NCI-H1417 (cell line): ENCODE results near the gene SDS.

ENCODE experiments used
- DNase-seq, 3 experiments: peaks; one replicate each; lab custom pipeline; 2025; lab: John Stamatoyannopoulos, UW

The SDS gene

DNA sequence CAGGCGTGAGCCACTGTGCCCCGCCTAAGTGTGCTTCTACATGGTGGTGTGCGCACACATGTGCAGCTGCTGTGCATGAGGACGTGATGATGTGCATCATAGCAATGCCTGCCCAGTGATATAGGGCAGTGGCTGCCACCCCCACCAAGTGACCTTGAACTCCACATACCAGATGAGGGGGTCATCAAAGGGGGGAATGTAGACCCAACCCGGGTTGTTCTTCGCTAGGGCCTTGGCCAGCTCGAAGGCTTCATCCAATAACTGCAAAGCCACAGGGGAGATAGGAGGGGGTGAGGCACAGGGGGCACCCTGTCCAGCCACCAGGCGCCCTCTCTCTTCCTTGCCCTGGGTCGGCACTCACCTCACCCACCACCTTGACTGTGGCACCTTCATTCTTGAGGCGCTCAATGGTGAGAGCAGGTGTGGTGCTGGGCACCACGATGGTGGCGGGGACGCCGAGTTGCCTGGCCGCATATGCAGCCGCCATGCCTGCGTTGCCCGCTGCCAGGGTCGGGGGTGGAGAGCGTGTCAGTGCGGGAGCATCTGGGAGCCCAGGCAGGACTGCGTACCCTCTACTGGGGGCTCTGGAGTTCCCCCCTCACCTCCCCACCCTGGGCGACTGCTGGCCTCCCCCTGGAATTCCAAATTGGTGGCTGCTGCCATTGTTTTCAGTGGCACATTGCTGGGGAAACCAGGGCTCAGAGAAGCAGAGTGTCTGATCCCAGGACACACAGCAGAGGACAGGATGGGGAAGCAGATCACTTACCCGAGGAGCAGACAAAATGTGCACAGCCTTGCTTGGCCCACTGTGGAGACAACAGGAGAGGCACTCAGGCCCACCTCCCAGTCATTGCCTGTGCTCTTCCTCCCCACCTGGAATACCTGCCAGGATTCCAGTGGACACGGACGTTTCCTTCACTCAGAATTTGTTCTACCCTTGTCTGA lies 5.1 kb downstream of the SDS start:
- DNase-seq = no peak

DNA sequence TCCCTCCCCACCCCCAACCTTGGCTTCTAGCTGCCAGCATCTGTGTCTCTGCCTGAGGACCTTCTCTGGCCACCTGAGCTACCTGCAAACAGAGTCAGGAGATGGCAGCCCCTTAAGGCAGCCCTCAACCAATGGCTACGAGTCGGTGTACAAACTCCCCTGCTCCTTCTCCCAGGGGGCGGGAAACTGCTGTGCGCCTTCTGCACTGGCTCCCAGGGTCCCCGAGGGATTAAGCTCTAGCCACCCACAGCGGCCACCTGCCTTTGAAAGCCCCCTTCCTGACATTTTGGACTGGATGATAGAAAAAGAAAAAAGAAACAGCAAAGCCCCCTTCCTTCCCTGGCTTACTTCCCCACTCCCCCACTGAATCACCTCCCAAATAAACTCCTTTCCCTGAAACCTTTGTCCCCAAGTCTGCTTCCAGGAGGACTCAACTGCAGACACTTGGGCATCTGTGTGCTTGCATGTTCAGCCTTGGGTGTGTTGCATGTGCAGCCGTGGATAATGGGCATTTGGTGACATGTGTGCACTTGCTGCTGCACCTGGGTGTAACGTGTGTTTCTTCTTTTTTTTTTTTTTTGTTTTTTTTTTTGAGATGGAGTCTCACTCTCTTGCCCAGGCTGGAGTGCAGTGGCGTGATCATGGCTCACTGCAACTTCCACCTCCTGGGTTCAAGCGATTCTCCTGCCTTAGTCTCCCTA lies 6.0 kb downstream of the SDS start:
- DNase-seq = peak in 1 of 3 experiments; percentile 47

DNA sequence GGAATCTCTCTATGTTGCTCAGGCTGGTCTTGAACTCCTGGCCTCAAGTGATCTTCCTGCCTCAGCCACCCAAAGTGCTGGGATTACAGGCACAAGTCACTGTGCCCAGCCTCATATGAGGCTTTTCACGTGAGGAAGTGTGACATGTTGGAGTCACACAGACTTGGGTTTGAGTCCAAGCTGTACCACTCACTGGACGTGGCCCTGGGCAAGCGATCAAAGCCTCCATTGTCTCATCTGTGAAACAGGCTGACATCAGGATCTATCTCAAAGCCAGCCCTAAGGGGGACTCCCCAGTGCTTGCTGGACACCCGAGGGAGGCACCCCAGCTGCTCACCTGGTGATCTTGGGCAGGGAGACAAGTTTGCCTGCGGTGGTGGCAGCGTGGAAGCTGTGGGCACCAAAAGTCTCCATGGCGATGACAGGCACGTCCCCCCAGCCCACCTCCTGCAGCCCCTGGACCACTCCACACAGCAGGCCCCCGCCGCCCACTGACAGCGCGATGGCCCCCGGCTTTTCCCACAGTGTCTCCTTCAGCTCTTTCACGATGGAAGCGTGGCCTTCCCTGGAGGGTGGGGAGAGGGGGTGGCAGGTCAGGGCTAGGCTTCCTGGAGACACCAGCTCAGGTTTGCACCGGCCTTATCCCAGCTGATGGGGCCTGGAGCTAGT lies 6.7 kb downstream of the SDS start:
- DNase-seq = peak in 2 of 3 experiments; percentile 30 to 47

- DNase-seq = no peak
These were observed 7.5 kb downstream of the SDS start for GRCh38 chr12:113396200-113396599.

GRCh38 chr12:113395119-113395518 lies 8.6 kb downstream of the SDS start:
- no peak for DNase-seq

GRCh38 chr12:113393749-113394148 lies 9.9 kb downstream of the SDS start:
- no peak for DNase-seq

DNA sequence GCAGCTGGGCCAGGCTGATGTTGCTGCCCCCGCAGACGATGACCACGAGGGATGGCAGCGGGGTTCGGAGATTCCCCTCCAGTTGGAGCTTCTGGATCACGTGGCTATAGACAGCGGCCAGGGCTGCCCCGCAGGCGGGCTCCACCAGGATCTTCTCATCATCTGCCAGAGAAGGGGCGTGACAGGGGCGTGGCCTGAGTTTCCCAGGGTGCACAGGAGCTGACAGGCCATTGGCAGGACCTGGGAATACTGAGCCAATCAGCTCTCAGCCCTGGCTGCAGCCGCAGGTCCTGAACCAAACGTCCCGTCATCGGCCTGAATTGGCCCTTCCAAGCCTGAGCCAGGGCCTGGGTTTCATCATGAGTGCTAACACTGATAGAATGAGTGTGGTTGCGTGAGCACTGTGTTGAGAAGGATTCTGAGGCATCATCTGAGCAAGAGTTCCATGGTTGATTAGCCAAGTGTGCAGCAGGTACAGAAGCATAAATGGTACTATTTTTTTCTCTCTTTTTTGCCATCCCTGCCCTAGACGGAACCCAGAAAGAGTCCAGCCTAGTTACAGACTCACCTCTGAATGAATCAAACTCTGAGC lies 10.6 kb downstream of the SDS start:
- DNase-seq = no peak

GRCh38 chr12:113392520-113392919 lies 11.2 kb downstream of the SDS start:
- no peak for DNase-seq

DNA sequence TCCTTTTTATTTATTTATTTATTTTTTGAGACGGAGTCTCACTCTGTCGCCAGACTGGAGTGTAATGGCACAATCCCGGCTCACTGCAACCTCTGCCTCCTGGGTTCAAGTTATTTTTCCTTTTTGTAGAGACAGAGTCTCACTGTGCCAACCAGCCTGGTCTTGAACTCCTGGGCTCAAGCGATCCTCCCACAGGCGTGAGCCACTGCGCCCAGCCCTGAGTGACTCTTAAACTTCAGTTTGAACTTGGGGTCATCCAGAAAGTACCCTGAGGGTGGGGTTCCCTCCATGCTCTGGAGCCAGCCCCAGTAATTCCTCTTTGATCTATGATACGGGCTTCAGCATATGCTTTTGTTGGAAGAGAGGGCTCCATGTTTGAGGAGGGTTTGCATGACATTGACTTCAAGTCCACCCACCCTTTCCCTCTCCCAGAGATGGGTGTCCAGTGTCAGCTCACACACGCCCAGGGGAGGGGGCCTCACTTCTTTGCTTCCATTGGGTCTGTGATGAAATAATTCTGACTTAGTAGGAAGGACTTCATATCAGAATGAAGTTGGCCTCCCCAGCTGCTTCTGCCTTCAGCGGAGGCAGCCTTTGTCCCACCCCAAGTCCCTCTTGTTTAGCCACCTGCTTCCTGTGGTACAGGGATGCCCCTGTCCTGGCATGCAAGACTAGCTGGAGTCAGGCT lies 11.9 kb downstream of the SDS start:
- DNase-seq = no peak

DNA sequence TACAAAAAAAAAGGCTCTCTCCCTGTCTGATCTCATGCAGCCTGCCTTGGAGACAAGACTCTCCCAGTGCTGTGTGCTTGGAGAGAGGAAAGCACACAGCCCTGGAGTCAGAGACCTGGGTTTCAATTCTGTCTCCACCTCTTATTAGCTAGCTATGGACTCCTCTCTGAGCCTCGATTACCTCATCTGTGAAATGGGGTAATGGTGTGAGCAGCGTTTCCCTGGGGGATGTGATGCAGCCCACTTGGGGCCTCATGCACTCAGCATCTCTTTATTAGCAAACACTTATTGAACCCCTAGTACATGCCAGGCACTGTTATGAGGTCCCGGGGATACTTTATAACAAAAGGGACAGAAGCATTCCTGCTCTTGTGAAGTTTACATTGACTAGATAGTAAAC lies 12.5 kb downstream of the SDS start:
- DNase-seq = no peak

DNA sequence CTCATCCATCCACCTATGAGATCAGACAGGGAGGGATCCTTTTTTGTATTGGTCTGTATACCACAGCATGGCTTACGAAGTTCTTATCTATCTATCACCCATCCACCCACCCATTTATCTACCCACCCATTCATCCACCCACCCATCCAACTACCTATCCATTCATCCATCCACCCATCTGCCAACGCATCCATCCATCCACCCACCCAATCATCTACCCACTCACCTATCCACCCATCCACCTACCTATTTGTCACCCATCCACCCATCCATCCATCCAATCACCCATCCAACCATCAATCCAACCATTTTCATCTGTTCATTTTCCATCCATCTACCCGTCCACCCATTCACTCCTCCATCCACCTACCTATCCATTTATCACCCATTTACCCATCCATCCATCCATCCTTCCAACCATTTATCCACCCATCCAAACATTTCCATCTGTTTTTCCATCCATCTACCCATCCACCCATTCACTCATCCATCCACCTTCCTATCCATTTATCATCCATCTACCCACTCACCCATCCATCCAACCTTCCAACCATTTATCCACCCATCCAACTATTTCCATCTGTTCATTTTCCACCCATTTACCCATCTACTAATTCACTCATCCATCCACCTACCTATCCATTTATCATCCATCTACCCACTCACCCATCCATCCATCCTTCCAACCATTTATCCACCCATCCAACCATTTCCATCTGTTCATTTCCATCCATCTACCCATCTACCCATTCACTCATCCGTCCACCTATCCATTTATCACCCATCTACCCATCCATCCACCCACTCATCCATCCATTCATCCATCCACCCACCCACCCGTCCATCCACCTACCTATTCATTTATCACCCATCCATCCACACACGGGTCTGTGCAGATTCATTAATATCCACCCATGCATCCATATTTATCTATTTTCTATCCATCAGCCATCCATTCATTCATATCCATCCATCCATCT lies 13.3 kb downstream of the SDS start:
- no peak for DNase-seq

- no peak for DNase-seq
These were observed 15.3 kb downstream of the SDS start for GRCh38 chr12:113388351-113388750.

DNA sequence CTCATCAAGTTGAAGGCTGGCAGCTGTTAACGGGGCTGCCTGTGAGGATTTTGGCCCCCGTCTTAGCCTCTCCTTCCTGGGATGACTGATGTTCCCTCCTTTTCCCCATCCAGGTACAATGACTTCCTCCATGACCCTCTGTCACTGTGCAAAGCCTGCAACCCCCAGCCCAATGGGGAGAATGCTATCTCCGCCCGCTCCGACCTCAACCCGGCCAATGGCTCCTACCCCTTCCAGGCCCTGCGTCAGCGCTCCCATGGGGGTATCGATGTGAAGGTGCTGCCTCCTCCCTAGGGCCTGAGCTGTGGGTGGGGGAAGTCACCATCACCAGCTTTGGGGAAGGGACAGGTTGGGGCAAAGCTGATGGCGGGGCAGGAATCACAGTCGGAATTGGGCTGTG lies 16.1 kb downstream of the SDS start:
- DNase-seq = no peak

- no peak for DNase-seq
These were observed 16.7 kb downstream of the SDS start for GRCh38 chr12:113386866-113387566.

GRCh38 chr12:113385282-113385882 lies 18.3 kb downstream of the SDS start:
- no peak for DNase-seq

GRCh38 chr12:113384778-113385177 lies 18.9 kb downstream of the SDS start:
- DNase-seq = no peak

DNA sequence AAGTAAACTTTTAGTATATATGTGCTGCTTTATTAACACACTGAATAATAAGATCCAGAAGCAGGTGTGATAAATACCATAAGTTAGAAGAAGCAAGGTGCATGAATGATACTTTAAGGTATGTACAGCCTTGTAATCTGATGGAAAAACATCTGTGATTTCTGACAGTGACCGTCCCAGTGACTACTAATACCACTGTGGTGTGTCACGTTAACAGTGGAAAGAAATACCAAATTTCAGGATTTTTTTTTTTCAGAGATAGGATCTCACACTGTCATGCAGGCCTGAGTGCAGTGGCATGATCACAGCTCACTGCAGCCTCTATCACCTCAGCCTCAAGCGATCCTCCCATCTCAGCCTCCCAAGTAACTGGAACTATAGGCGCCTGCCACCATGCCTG lies 21.5 kb downstream of the SDS start:
- DNase-seq = no peak

DNA sequence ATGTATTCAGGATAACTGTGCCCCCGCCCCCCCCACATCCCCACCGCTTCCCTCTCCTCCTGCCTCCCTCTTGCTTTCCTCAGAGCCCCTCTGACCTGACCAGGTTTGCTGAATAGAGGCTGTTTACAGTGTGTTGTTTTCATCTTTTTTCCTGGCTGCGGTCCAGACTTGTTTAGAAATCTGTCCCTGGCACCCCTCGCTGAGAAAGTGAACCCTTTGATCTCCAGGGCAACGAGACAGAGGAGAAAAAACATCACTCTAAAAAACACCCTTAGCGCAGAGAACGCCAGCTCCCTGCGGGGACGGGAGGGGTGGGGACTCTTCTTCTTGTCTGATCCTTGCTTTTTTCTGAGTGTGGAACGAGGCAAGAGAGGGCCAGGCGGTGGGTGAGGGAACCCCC lies 22.5 kb downstream of the SDS start:
- peak in 2 of 3 experiments; percentile 48 to 83 for DNase-seq

DNA sequence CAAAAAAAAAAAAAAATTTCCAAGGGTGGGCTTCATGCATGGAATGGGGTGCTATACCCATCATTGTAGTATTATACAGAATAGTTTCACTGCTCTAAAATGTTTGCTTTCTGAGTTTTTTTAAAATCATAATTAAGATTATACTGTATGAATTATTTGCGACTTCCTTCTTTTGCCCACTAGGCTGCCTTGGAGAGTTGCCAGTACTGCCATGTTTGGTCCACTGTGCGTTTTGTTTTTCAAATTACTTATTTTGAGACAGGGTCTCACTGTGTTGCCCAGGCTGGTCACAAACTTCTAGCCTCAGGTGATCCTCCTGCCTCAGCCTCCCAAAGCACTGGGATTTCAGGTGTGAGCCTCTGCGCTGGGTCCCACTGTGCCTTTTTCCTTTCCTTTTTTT lies 25.4 kb downstream of the SDS start:
- no peak for DNase-seq
